ENCODE results near the gene SEC61A1. TPM values are rescaled to one million over a fixed set of nuclear protein-coding genes. Genes with fewer than 3 reads are reported as not detected.

The SEC61A1 gene
- polyA plus RNA-seq, 2 of the 4 experiments (the other 2 are of a cell fraction), result 93.5 to 180 TPM

GRCh38 chr3:128012050-128012449 lies 40.2 kb upstream of the SEC61A1 start:
- WGBS (ENCODE audit: missing lambda C conversion rate), result 90% methylated on average over 13 of the region's 14 CpGs
- Histone ChIP-seq H3K4me1 (peaks cover 18% of the 10 kb centered on the region; the same call in 2 of the 3 replicates), H3K27ac (no peak overlapping the region), H3K9me3 (no peaks in the 10 kb centered on the region), H3K4me2 (no peak overlapping the region), H3K4me3 (no peak overlapping the region)
- POLR2A ChIA-PET, result no interaction called here
- CTCF ChIA-PET, result interaction anchor here (0.7 to 1.2 kb wide), 2 partner anchors 43 to 597 kb away, joined by 3 to 4 read pairs; no protein-coding TSS in a partner anchor
- DNase-seq (ENCODE audit: low read depth in 1 of 2, low spot score in 1 of 2) (no peak), ATAC-seq (no peak), FAIRE-seq (no peak)
- TF ChIP-seq NPAS2 (CRISPR knock-in tag; IDR thresholded peaks at IDR 0.05; ENCODE audit: borderline replicate concordance) (no peak), GATA3 (IDR thresholded peaks at IDR 0.05; ENCODE audit: borderline replicate concordance) (no peak), ESRRA (IDR thresholded peaks at IDR 0.05; ENCODE audit: borderline replicate concordance, low read length) (no peak), ELK1 (IDR thresholded peaks at IDR 0.05; ENCODE audit: low read depth, low read length) (no peak), HDAC2 (IDR thresholded peaks at IDR 0.05) (no peak), FOSL2 (IDR thresholded peaks at IDR 0.05) (no peak), FOSL2 (CRISPR knock-in tag; IDR thresholded peaks at IDR 0.05) (no peak), CHD2 (IDR thresholded peaks at IDR 0.05; ENCODE audit: low read length, partially characterized antibody) (no peak), BCL3 (IDR thresholded peaks at IDR 0.05) (no peak), REST (IDR thresholded peaks at IDR 0.05) (no peak), EHMT2 (IDR thresholded peaks at IDR 0.05; ENCODE audit: low read depth) (no peak), MAFK (IDR thresholded peaks at IDR 0.05; ENCODE audit: partially characterized antibody) (no peak)

GRCh38 chr3:128014548-128014947 lies 37.7 kb upstream of the SEC61A1 start:
- ChIA-PET CTCF (no interaction called here), POLR2A (interaction anchor here (0.6 kb wide), 1 partner anchor 424 kb away, joined by 3 read pairs; no protein-coding TSS in a partner anchor)
- no peak overlapping the region for H3K27ac ChIP-seq
- H3K9me3 ChIP-seq, result no peaks in the 10 kb centered on the region
- no peak for TF ChIP-seq USF2 (IDR thresholded peaks at IDR 0.05)
- TF ChIP-seq ZNF302 (CRISPR knock-in tag; IDR thresholded peaks at IDR 0.05), result no peak
- no peak for TF ChIP-seq MAFK (IDR thresholded peaks at IDR 0.05; ENCODE audit: partially characterized antibody)
- TF ChIP-seq ELK1 (IDR thresholded peaks at IDR 0.05; ENCODE audit: low read depth, low read length), result no peak
- TF ChIP-seq CEBPB (IDR thresholded peaks at IDR 0.05), result no peak
- TF ChIP-seq RNF2 (IDR thresholded peaks at IDR 0.05; ENCODE audit: borderline replicate concordance, low read depth), result no peak
- no peak for TF ChIP-seq CBX8 (IDR thresholded peaks at IDR 0.05)
- no peak for TF ChIP-seq EP300 (IDR thresholded peaks at IDR 0.05)
- TF ChIP-seq HEYL (CRISPR knock-in tag; IDR thresholded peaks at IDR 0.05), result no peak
- TF ChIP-seq HDAC2 (IDR thresholded peaks at IDR 0.05), result no peak
- no peak for TF ChIP-seq POLR2AphosphoS2 (conservative IDR thresholded peaks at IDR 0.05; ENCODE audit: low read length)
- TF ChIP-seq E2F6 (IDR thresholded peaks at IDR 0.05; ENCODE audit: borderline replicate concordance, low read depth), result no peak
- no peak for TF ChIP-seq NPAS2 (CRISPR knock-in tag; IDR thresholded peaks at IDR 0.05; ENCODE audit: borderline replicate concordance)
- TF ChIP-seq ZSCAN20 (CRISPR knock-in tag; IDR thresholded peaks at IDR 0.05), result no peak
- TF ChIP-seq HES2 (IDR thresholded peaks at IDR 0.05), result no peak
- no peak for TF ChIP-seq RAD21 (conservative IDR thresholded peaks at IDR 0.05 in 1 of 2, IDR thresholded peaks at IDR 0.05 in 1 of 2)
- H3K4me2 ChIP-seq, result no peak overlapping the region
- H3K4me1 ChIP-seq, result peaks cover 18% of the 10 kb centered on the region; the same call in 2 of the 3 replicates
- 74% methylated on average over 3 of the region's 3 CpGs for WGBS (ENCODE audit: missing lambda C conversion rate)
- H3K4me3 ChIP-seq, result no peak overlapping the region
- no peak for FAIRE-seq
- DNase-seq (ENCODE audit: low read depth in 1 of 2, low spot score in 1 of 2), result no peak
- ATAC-seq, result no peak

Data from A549 (cell line).